HEK293 (cell line): ENCODE data around the gene TTF2.

Experiments
- CTCF ChIA-PET: fragments of 350-600 bp; formaldehyde crosslinking; extraction: SDS; loops from one replicate; lab custom pipeline; 2021; ENCODE audit warnings: antibody characterized with exemption; lab: Yijun Ruan, JAX
- POLR2A ChIA-PET: fragments of 300-600 bp; formaldehyde crosslinking; extraction: SDS; loops from one replicate; lab custom pipeline; 2020; ENCODE audit warnings: antibody characterized with exemption, inconsistent platforms; lab: Yijun Ruan, JAX
- H3K27ac ChIP-seq: fragments of 200-500 bp; sonication (Bioruptor generic); 2 replicates; pipeline ENCODE4 v1.5.1; 2014; ENCODE audit warnings: low read depth, low read length, control low read depth, inconsistent platforms; ENCODE audit errors: extremely low read depth
- H3K36me3 ChIP-seq, 2 experiments: fragments of 200-500 bp in 1 of 2; sonication (Bioruptor generic) in 1 of 2; 1 replicate in 1 of 2; 2 replicates in 1 of 2; pipeline ENCODE4 v1.5.1; 2014 to 2017; ENCODE audit warnings: inconsistent platforms in 2 of 2, low read length in 2 of 2; ENCODE audit not compliant: control insufficient read depth in 2 of 2, insufficient read depth in 1 of 2
- H3K4me1 ChIP-seq: fragments of 200-500 bp; sonication (Bioruptor generic); 2 replicates; pipeline ENCODE4 v1.5.1; 2014; ENCODE audit warnings: mild to moderate bottlenecking, low read length, inconsistent platforms; ENCODE audit not compliant: control insufficient read depth, insufficient read depth
- H3K4me3 ChIP-seq: 2 replicates; pipeline ENCODE4 v1.5.1; 2011; ENCODE audit warnings: low read depth, mild to moderate bottlenecking, control low read depth, low read length, moderate library complexity
- H3K9me3 ChIP-seq: fragments of 200-500 bp; sonication (Bioruptor generic); 2 replicates; pipeline ENCODE4 v1.5.1; 2014; ENCODE audit warnings: low read depth, low read length, inconsistent platforms; ENCODE audit not compliant: control insufficient read depth, insufficient read depth
- GLI4 ChIP-seq: fragments of 450-650 bp; formaldehyde crosslinking; IDR thresholded peaks from 2 replicates; pipeline ENCODE4 v1.5.1; 2016; ENCODE audit warnings: missing biosample characterization, missing genetic modification characterization
- OSR2 ChIP-seq: fragments of 450-650 bp; formaldehyde crosslinking; IDR thresholded peaks from 2 replicates; pipeline ENCODE4 v1.5.1; 2016; ENCODE audit warnings: missing biosample characterization, missing genetic modification characterization
- REPIN1 ChIP-seq: fragments of 450-650 bp; formaldehyde crosslinking; IDR thresholded peaks from 2 replicates; pipeline ENCODE4 v1.5.1; 2017; ENCODE audit warnings: missing biosample characterization, missing genetic modification characterization, low read depth
- TCF7L2 ChIP-seq: IDR thresholded peaks from 2 replicates; pipeline ENCODE4 v1.6.1; 2011; ENCODE audit warnings: low read depth, mild to moderate bottlenecking, inconsistent platforms, low read length, moderate library complexity, borderline replicate concordance
- TSHZ1 ChIP-seq: fragments of 450-650 bp; formaldehyde crosslinking; IDR thresholded peaks from 2 replicates; pipeline ENCODE4 v1.5.1; 2016; ENCODE audit warnings: missing biosample characterization, missing genetic modification characterization, borderline replicate concordance
- ZIC2 ChIP-seq: fragments of 450-650 bp; formaldehyde crosslinking; IDR thresholded peaks from 2 replicates; pipeline ENCODE4 v1.5.1; 2016; ENCODE audit warnings: missing biosample characterization, missing genetic modification characterization
- ZNF140 ChIP-seq: fragments of 450-650 bp; formaldehyde crosslinking; IDR thresholded peaks from 2 replicates; pipeline ENCODE4 v1.5.1; 2016; ENCODE audit warnings: missing biosample characterization, missing genetic modification characterization
- ZNF175 ChIP-seq: fragments of 450-650 bp; formaldehyde crosslinking; IDR thresholded peaks from 2 replicates; pipeline ENCODE4 v1.5.1; 2016; ENCODE audit warnings: missing biosample characterization, missing genetic modification characterization
- ZNF223 ChIP-seq: fragments of 450-650 bp; formaldehyde crosslinking; IDR thresholded peaks from 2 replicates; pipeline ENCODE4 v1.5.1; 2016; ENCODE audit warnings: missing biosample characterization, missing genetic modification characterization
- ZNF26 ChIP-seq: fragments of 450-650 bp; formaldehyde crosslinking; IDR thresholded peaks from 2 replicates; pipeline ENCODE4 v1.5.1; 2016; ENCODE audit warnings: missing biosample characterization, missing genetic modification characterization
- ZNF311 ChIP-seq: fragments of 450-650 bp; formaldehyde crosslinking; IDR thresholded peaks from 2 replicates; pipeline ENCODE4 v1.5.1; 2017; ENCODE audit warnings: missing biosample characterization, missing genetic modification characterization, borderline replicate concordance
- ZNF341 ChIP-seq: fragments of 450-650 bp; formaldehyde crosslinking; IDR thresholded peaks from 2 replicates; pipeline ENCODE4; 2016; ENCODE audit warnings: low read depth, missing biosample characterization, missing genetic modification characterization
- ZNF394 ChIP-seq: fragments of 450-650 bp; formaldehyde crosslinking; IDR thresholded peaks from 2 replicates; pipeline ENCODE4 v1.5.1; 2016; ENCODE audit warnings: missing biosample characterization, missing genetic modification characterization, mild to moderate bottlenecking, moderate library complexity, borderline replicate concordance
- ZNF423 ChIP-seq: fragments of 450-650 bp; formaldehyde crosslinking; IDR thresholded peaks from 2 replicates; pipeline ENCODE4 v1.5.1; 2016; ENCODE audit warnings: missing biosample characterization, missing genetic modification characterization
- ZNF433 ChIP-seq: fragments of 450-650 bp; formaldehyde crosslinking; IDR thresholded peaks from 2 replicates; pipeline ENCODE4 v1.5.1; 2016; ENCODE audit warnings: missing biosample characterization, missing genetic modification characterization, low read depth
- ZNF473 ChIP-seq: fragments of 450-650 bp; formaldehyde crosslinking; IDR thresholded peaks from 2 replicates; pipeline ENCODE4 v1.5.1; 2017; ENCODE audit warnings: missing biosample characterization, missing genetic modification characterization
- ZNF610 ChIP-seq: fragments of 450-650 bp; formaldehyde crosslinking; IDR thresholded peaks from 2 replicates; pipeline ENCODE4 v1.5.1; 2016; ENCODE audit warnings: missing biosample characterization, missing genetic modification characterization, borderline replicate concordance
- ZNF785 ChIP-seq: fragments of 450-650 bp; formaldehyde crosslinking; IDR thresholded peaks from 2 replicates; pipeline ENCODE4 v1.5.1; 2016; ENCODE audit warnings: missing biosample characterization, missing genetic modification characterization
- ZSCAN16 ChIP-seq: fragments of 450-650 bp; formaldehyde crosslinking; IDR thresholded peaks from 2 replicates; pipeline ENCODE4 v1.5.1; 2016; ENCODE audit warnings: missing biosample characterization, missing genetic modification characterization
- TF ChIP-seq, protein P1 (sequence below): fragments of 450-650 bp; formaldehyde crosslinking; IDR thresholded peaks from 2 replicates; pipeline ENCODE4 v1.5.1; 2016; ENCODE audit warnings: missing biosample characterization, missing genetic modification characterization
- TF ChIP-seq, protein P2 (sequence below): fragments of 450-650 bp; formaldehyde crosslinking; IDR thresholded peaks from 2 replicates; pipeline ENCODE4 v1.5.1; 2017; ENCODE audit warnings: missing biosample characterization, missing genetic modification characterization
- TF ChIP-seq, protein P3 (sequence below): fragments of 450-650 bp; formaldehyde crosslinking; IDR thresholded peaks from 2 replicates; pipeline ENCODE4 v1.5.1; 2016; ENCODE audit warnings: missing biosample characterization, missing genetic modification characterization
- TF ChIP-seq, protein P4 (sequence below): fragments of 450-650 bp; formaldehyde crosslinking; IDR thresholded peaks from 2 replicates; pipeline ENCODE4 v1.5.1; 2016; ENCODE audit warnings: missing biosample characterization, missing genetic modification characterization

Gene TTF2

DNA sequence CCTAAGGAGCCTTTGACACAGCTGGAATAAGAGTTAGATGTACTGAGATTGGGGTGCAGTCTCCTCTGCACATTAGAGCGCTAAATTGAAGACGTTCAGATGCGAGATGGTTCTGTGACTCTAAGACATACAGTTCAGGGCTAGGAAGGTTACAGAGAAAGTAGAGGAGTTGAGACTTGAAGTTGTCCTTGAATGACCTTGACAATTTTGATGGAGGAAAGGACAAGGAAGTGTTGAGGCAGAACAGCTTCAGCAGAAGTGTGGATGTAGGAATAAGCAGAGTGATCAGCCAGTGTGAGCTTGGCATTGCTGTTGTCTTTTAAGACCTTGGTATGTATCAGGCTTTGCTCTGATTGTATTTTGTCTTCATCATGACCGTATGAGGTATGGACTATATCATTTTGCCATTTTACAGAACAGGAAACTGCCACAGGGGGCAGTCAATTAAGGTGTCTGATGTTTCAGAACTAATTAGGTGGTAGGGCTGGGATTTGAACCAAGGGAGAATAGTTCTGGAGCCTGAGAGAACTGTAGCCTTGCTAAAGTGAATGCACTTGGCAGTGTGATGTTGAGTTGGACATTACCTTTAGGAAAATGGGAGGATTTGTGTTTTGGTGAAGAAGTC is 9.2 kb downstream of the TTF2 start:
- Histone ChIP-seq H3K4me1 (no peaks in the 10 kb centered on the region), H3K27ac (no peak overlapping the region), H3K4me3 (no peak overlapping the region), H3K9me3 (no peaks in the 10 kb centered on the region), H3K36me3 (peaks cover 16 to 32% of the 10 kb centered on the region in 2 experiments)
- CTCF ChIA-PET, result interaction anchor here (0.7 to 7.5 kb wide), 9 partner anchors 9 to 466 kb away, joined by 3 to 101 read pairs (median 3); partner anchors contain the start of gene TTF2
- POLR2A ChIA-PET, result interaction anchor here (1.9 kb wide), 1 partner anchor 9 kb away, joined by 7 read pairs; the partner anchor contains the start of gene TTF2
- no peak for TF ChIP-seq ZNF610 (tag by site-specific recombination)
- TF ChIP-seq TSHZ1 (tag by site-specific recombination), result no peak
- no peak for TF ChIP-seq ZNF311
- no peak for TF ChIP-seq ZSCAN16 (tag by site-specific recombination)
- TF ChIP-seq, protein P1, sequence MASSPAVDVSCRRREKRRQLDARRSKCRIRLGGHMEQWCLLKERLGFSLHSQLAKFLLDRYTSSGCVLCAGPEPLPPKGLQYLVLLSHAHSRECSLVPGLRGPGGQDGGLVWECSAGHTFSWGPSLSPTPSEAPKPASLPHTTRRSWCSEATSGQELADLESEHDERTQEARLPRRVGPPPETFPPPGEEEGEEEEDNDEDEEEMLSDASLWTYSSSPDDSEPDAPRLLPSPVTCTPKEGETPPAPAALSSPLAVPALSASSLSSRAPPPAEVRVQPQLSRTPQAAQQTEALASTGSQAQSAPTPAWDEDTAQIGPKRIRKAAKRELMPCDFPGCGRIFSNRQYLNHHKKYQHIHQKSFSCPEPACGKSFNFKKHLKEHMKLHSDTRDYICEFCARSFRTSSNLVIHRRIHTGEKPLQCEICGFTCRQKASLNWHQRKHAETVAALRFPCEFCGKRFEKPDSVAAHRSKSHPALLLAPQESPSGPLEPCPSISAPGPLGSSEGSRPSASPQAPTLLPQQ (tag by site-specific recombination), result no peak
- no peak for TF ChIP-seq ZNF223 (tag by site-specific recombination)
- TF ChIP-seq ZNF473, result no peak
- TF ChIP-seq ZNF785, result no peak
- no peak for TF ChIP-seq ZNF140 (tag by site-specific recombination)
- TF ChIP-seq ZNF341, result no peak
- no peak for TF ChIP-seq ZNF394 (tag by site-specific recombination)
- no peak for TF ChIP-seq ZNF433 (tag by site-specific recombination)
- no peak for TF ChIP-seq ZIC2 (tag by site-specific recombination)
- TF ChIP-seq TCF7L2, result no peak
- TF ChIP-seq ZNF175 (tag by site-specific recombination), result no peak
- no peak for TF ChIP-seq ZNF26 (tag by site-specific recombination)

- no peaks in the 10 kb centered on the region for H3K9me3 ChIP-seq
- no peaks in the 10 kb centered on the region for H3K4me1 ChIP-seq
- CTCF ChIA-PET, result interaction anchor here (0.6 to 7.5 kb wide), 6 partner anchors 10 to 688 kb away, joined by 3 to 101 read pairs (median 6); partner anchors contain the start of gene TTF2
- H3K36me3 ChIP-seq, result peaks cover 19 to 37% of the 10 kb centered on the region in 2 experiments
- H3K27ac ChIP-seq, result no peak overlapping the region
- H3K4me3 ChIP-seq, result no peak overlapping the region
- TF ChIP-seq ZNF423 (tag by site-specific recombination), result no peak
- no peak for TF ChIP-seq GLI4
- TF ChIP-seq, protein P2, sequence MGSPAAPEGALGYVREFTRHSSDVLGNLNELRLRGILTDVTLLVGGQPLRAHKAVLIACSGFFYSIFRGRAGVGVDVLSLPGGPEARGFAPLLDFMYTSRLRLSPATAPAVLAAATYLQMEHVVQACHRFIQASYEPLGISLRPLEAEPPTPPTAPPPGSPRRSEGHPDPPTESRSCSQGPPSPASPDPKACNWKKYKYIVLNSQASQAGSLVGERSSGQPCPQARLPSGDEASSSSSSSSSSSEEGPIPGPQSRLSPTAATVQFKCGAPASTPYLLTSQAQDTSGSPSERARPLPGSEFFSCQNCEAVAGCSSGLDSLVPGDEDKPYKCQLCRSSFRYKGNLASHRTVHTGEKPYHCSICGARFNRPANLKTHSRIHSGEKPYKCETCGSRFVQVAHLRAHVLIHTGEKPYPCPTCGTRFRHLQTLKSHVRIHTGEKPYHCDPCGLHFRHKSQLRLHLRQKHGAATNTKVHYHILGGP (tag by site-specific recombination), result no peak
- TF ChIP-seq, protein P3, sequence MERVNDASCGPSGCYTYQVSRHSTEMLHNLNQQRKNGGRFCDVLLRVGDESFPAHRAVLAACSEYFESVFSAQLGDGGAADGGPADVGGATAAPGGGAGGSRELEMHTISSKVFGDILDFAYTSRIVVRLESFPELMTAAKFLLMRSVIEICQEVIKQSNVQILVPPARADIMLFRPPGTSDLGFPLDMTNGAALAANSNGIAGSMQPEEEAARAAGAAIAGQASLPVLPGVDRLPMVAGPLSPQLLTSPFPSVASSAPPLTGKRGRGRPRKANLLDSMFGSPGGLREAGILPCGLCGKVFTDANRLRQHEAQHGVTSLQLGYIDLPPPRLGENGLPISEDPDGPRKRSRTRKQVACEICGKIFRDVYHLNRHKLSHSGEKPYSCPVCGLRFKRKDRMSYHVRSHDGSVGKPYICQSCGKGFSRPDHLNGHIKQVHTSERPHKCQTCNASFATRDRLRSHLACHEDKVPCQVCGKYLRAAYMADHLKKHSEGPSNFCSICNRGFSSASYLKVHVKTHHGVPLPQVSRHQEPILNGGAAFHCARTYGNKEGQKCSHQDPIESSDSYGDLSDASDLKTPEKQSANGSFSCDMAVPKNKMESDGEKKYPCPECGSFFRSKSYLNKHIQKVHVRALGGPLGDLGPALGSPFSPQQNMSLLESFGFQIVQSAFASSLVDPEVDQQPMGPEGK, result no peak
- no peak for TF ChIP-seq REPIN1 (tag by site-specific recombination)
- TF ChIP-seq OSR2, result no peak
- TF ChIP-seq, protein P4, sequence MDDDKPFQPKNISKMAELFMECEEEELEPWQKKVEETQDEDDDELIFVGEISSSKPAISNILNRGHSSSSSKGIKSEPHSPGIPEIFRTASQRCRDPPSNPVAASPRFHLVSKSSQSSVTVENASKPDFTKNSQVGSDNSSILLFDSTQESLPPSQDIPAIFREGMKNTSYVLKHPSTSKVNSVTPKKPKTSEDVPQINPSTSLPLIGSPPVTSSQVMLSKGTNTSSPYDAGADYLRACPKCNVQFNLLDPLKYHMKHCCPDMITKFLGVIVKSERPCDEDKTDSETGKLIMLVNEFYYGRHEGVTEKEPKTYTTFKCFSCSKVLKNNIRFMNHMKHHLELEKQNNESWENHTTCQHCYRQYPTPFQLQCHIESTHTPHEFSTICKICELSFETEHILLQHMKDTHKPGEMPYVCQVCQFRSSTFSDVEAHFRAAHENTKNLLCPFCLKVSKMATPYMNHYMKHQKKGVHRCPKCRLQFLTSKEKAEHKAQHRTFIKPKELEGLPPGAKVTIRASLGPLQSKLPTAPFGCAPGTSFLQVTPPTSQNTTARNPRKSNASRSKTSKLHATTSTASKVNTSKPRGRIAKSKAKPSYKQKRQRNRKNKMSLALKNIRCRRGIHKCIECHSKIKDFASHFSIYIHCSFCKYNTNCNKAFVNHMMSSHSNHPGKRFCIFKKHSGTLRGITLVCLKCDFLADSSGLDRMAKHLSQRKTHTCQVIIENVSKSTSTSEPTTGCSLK, result no peak
- POLR2A ChIA-PET, result no interaction called here
Observed at GRCh38 chr1:117070124-117070523, 10.0 kb downstream of the TTF2 start.
